ENCODE results near the gene GINS2.

GINS2 gene

DNA sequence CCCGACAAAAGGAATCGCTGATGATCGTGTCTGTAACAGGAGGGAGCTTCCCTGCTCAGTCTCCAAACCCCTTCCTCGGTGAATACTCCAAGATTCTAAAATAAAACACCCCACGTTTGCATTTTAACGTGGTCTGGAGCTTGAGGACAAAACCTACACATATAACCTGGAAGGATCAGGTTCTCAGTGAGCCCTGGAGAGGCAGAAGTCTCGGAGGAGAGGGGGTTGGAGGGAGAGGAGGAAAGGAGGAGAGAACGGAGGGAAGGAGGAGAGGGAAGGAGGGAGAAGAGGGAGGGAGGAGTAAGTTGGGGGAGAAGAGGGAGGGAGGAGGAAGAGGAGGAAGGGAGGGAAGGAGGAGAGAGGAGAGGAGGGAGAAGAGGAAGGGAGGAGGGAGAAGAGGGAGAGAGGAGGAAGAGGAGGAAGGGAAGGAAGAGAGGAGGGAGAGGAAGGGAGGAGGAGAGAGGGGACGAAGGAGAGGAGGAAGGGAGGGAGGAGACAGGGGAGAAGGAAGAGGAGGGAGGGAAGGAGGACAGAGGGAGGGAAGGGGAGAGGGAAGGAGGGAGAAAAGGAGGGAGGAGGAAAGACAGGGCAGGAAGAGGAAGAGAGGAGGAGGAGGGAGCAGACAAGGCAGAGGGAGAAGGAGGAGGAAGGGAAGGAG lies 27.4 kb upstream of the GINS2 start:
- DNase-seq (ENCODE audit: low read depth): no peak

DNA sequence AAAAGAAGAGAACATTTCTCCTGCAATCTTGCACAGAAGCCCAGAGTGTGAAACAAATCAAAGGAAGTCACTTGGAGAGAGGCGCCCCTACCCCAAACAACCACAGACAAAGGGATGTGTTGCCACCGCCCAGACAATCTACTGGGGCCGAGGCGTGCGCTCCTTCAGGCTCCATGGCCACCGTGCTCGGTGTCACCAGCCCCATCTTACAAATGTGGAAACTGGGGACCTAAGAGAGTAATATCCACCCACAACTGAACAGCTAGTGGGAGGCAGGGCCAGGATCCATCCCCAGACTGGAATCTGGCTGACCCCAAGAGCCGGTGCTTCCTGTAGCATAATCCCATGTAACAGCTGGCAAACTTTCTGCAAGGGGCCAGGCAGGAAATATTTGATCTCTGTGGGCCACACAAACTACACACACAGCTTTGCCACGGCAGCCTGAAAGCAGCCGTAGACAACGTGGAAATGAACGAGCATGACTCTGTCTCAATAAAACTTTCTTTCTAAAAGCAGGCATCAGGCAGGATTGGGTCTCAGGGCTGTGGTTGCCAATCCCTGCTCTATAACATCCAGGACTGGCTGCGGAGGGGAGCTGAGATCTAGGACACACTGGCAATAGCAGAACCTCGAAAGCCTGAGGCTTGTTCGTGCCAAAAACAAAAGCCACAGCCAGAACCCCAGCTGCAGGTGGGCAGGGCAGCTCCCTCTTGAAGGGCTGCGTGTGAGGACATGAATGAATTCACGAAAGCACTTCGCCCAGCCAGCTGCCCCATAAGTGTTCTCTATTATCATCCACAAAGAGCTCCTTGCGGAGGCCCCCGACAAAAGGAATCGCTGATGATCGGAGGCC lies 26.6 kb upstream of the GINS2 start:
- DNase-seq (ENCODE audit: low read depth): no peak

DNA sequence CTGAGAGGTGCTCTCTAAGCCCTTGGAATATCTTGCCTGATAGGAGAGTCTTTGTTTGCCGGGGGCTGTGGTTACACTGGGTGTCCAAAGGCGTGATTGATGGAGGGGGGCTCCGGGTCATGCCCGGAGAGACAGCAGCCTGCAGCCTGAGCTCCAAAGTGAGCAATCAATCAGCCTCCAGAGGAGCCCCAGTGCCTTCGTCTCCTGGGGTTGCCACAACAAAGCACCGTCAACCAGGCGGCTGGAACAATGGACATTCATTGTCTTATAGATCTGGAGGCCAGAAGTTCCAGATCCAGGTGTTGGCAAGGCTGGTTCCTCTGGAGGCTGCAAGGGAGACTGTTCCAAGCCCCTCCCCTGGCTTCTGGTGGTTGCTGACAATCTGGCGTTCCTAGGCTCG lies 24.0 kb upstream of the GINS2 start:
- no peak for DNase-seq (ENCODE audit: low read depth)

GRCh38 chr16:85711982-85712587 lies 23.3 kb upstream of the GINS2 start:
- no peak for DNase-seq (ENCODE audit: low read depth)

DNA sequence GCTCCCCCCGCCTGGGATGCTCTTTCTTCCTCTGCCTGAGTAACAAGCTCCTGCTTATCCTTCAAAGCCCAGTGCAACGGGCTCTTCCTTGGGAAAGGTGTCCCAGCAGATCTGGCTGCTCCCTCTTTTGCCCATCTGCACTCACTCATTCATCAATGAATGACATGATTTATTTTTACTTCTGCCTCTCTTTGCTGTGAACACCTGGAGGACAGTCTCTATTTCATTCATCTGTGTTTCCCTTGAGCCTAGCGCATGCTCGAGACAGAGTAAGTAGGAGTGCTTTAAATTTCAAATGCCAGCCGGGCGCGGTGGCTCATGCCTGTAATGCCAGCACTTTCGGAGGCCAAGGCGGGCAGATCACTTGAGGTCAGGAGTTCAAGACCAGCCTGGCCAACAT lies 22.0 kb upstream of the GINS2 start:
- no peak for DNase-seq (ENCODE audit: low read depth)

DNA sequence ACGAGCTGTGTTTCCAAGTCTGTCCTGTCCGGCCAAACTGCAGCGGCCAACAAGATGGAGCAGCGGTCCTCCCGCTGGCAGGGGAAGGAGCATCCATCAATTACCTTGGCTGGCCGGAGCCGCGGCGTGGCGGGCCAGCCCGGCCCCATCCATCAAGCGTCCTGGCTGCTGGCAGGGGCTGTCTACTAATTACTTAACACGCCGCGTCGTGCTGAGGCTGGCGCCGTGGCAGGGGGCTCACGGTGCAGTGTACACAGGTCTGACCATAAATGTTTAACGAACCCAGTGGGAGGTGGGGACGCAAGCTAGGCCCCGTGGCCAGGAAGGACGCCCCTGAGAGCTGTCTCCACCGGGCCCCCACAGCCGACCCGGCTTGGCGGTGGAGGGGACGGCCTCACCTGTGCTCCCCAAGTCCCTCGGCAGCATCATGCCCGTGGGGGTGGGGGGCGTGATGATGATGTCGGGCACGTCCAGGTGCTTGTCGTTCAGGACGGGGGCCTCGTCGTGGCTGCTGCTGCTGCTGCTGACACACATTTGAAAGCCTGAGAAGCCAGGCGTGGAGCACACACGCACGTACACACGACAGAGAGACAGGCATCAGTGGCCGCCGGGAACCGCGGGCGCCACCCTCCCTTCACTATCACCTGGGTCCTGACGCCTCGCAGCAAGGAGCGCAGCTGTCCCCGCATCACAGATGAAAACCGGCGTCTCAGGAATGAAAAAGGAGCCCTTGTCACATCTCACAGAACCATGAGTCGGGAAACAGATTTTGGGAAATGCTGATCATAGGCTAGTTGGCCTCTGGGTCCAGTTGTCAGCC lies 21.2 kb upstream of the GINS2 start:
- no peak for DNase-seq (ENCODE audit: low read depth)

DNA sequence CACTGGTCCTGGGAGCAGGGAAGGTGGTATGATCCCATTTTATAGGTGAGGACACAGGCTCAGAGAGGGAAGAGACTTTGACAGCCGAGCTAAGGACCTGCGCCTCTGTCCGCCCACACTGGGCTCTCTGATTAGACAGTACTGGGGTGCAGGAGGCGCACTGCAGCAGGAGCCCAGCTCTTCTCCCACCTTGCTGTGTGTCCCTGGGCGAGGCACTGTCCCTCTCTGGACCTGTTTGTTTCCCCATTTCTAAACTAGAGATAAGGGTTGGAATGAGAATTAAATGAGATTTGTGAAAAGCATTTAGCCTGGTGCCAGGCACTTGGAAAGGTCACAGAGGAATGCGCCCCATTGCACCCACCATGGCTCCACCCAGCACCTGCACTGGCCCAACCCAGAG lies 19.6 kb upstream of the GINS2 start:
- DNase-seq (ENCODE audit: low read depth): no peak

DNA sequence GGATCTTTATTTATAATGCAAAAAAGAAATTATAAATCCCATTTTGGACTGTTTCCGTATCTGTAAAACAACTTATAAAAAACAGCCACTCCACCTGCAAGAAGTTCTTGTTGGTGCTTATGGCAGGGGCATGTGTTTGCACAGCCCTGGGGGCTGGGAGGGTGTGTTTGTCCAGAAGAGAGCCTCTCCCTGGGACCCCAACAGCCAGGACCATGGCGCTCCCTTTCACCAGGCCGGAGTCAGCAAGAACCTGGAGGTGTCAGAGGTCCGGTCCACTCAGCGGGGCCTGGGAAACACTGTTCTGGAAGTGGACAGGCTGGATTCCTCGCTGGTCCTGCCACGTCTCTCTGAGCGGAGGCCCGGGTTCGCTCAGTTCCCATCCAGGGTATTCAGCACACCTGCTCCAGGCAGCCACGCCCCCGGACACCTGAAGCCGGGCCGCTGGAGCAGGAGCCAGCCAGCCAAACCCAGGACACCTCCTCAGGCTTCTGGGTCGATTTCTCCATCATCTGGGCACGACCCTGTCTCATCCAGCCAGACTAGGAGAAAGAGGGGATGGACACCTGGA lies 18.9 kb upstream of the GINS2 start:
- DNase-seq (ENCODE audit: low read depth): no peak

DNA sequence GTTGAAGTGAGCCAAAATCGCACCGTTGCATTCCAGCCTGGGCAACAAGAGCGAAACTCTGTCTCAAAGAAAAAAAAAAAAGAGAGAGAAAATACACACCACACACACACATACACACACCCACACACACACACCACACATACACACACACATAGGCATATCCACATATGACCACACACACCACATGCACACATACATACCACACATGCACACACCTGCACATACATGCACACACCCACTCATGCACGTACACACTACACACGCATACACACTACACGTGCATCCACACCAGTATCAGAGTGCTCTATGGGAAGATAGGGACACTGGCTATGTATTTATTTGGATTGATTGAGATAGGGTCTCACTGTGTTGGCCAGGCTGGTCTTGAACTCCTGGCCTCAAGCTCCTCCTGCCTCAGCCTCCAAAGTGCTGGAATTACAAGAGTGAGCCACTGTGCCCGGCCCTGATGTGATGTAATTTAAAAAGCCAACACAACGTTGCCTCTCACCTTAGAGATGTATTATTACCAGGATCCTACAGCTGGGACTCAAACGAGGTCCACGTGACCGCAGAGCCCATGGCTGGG lies 17.8 kb upstream of the GINS2 start:
- no peak for DNase-seq (ENCODE audit: low read depth)

GRCh38 chr16:85704900-85705846 lies 16.4 kb upstream of the GINS2 start:
- no peak for DNase-seq (ENCODE audit: low read depth)

DNA sequence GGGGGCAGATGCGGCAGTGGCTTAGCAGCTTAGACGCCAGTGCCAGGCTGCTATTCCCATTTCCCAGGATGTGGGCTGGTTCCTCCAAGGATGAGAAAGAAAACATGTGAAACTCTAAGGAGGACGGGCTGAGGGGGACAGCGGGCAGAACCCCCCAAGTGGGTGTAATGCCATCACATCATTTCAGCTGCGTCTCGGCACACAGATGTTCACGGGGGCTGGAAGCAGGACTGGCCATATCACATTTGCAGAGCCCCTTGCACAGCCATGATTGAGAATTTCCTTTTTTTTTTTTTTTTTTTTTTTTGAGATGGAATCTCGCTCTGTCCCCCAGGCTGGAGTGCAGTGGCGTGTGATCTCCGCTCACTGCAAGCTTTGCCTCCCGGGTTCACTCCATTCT lies 15.3 kb upstream of the GINS2 start:
- no peak for DNase-seq (ENCODE audit: low read depth)

DNA sequence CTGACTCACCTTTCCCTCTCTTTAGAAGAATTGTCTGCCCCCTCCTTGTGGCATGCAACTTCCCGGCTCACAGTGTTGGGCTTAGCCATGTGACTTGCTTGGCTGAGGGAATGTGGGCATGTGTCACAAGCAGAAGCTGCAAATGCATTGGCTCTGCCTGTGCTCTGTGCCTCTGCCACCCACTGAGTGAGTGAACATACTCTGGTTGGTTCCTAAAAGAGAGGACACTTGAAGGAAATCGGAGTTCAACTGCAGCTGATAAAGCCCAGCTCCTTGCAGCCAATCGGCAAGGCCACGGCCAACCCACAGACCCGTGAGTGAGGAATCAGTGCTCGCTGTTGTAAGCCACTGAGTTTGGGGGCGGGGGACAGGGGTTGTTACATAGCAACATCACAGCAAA lies 10.9 kb upstream of the GINS2 start:
- peak; percentile 60 for DNase-seq (ENCODE audit: low read depth)

DNA sequence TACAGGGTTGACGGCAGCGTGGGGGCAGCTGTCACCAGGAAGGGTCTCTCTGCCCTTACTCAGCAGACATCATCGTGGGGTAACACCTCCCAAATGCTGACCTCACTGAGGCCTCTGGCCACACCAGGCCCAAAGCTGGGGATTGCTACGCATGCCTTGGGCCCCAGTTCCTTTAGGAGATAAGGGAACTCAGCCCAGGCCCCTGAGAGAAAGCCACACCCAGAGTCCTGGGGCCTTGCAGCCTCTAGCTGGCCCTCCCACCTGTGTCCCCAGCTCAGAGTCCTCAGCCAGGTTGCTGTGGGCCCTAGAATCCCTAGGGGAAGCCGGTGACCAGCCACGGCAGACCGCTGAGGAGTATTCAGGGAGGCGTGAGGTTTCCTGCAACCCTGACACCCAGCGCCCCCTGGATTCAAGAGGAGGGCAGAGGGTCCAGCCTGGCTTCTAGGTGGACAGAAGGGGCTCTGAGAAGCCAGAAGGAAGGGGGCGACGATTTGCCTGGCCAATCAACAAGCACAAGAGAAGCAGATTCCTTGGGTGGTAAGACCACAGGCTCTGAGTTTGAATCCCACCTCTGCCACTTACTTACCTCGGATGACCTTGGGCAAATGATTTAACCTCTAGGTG lies 10.3 kb upstream of the GINS2 start:
- DNase-seq (ENCODE audit: low read depth): no peak

GRCh38 chr16:85698459-85698891 lies 9.7 kb upstream of the GINS2 start:
- no peak for DNase-seq (ENCODE audit: low read depth)

DNA sequence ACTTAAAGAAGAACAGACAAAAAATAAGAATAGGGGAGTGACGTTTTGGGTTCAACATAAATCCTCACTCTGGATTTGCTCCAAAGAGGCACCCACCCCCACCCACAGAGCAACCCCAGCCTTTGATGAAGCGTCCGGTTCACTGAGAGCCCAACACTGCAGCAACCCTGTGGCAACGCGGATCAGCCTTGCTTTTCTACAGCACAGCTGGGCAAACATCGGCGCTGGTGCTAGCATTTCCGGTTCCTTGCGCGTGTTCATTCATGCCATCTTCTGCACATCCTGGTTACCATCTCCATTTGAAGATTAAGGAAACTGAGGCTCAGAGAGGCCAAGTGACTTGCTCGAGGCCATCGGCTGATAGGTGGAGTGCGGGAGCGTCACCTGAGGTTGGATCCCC lies 8.7 kb upstream of the GINS2 start:
- DNase-seq (ENCODE audit: low read depth): no peak

- DNase-seq (ENCODE audit: low read depth): no peak
Measured at GRCh38 chr16:85696781-85697180, 8.0 kb upstream of the GINS2 start.

DNA sequence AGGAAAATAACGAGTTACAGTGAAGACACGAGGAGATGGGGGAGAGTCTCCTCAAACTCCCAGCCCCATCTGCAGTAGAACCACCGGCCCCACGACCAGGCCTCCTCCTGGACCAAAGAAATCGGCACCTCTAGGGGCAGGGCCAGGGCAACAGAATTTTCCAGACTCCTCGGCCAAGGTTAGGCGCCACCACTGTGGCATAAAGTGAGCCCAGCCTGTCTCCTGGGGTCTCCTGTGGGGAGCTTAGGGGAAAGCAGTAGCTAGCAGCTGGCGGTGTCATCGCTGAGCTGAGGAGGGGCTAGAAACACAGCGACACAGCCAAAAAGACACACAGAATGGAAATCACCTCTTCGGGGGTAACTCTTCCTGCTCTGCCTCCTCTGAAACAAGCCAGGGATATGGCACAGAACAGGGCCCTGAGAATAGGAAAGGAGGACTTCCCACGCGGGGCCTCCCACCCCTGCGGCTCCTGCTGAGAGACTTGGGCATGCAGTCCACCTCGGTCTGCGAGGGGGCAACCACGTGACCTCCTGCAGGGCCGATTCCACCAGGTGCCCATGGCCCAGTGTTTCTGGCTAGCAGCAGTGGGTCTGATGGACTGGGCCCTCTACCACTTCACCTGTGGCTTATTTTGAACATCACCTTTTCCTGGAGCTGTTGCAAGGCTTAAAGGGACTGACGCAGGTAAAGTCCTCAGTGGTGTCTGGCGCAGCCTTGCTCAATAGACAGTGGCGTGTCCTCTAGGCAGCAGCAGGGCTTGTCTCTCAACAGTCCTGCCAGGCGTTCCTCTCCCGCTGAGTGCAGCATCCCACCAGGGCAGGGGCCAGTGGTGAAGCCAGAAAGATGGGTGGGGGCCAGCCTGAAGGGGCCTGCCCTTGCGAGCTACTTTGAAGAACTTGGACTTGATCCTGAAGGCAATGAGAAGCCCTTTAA lies 6.7 kb upstream of the GINS2 start:
- no peak for DNase-seq (ENCODE audit: low read depth)

DNA sequence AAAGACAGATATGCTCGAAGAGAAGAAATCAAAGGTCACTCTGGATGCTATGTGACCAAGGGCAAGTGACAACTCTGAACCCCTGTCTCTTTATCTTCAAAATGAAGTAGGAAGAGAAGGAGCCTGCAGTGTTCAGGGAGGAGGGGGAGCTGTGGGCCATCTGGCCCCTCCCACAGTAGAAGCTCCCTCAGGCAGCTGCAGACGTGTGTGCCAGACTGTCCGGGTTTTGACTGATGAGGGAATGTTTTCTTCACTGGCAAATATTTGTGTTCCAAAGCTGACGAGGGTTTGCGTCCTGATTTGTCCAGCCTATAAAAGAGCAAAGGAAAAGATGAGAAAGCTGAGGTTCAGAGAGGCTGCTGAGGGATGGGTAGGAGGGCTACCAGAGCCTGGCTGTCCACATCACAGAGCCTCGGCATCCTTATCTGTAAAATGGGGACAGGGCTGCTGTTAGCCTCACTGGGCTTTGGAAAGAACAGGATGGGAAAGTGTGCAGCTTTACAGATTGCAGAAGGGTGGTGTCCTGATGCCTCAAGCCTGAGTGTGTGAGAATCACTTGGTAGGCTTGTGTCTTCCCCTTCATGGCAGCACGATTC lies 1.8 kb upstream of the GINS2 start:
- no peak for DNase-seq (ENCODE audit: low read depth)

GRCh38 chr16:85689950-85690320 lies 1.2 kb upstream of the GINS2 start:
- DNase-seq (ENCODE audit: low read depth): no peak
